NCI-H69 (cell line): Measurements from ENCODE around the gene THOP1.

Experiments used
- DNase-seq: peaks from one replicate; lab custom pipeline; 2025; lab: John Stamatoyannopoulos, UW

Gene THOP1

GRCh38 chr19:2785244-2785997, at the start of gene THOP1:
Gene THOP1, plus strand, starts transcription at chr19:2785503. Its CDS starts 160 bp downstream, at chr19:2785663.
- DNase-seq, result peak; percentile 100

- no peak for DNase-seq
Measured at GRCh38 chr19:2736550-2737190, 48.6 kb upstream of the THOP1 start.

GRCh38 chr19:2739602-2740313, 45.5 kb upstream of the THOP1 start, which contains the start of gene SLC39A3:
Gene SLC39A3, minus strand, starts transcription at chr19:2740017. Its CDS starts 2,760 bp downstream, at chr19:2737257.
- DNase-seq, result peak; percentile 98

- DNase-seq, result no peak
Measured at GRCh38 chr19:2740314-2740656, 45.0 kb upstream of the THOP1 start.

GRCh38 chr19:2743099-2743498, 42.2 kb upstream of the THOP1 start:
- DNase-seq, result no peak

GRCh38 chr19:2744113-2744512, 41.2 kb upstream of the THOP1 start:
- DNase-seq, result no peak

- DNase-seq, result no peak
Measured at GRCh38 chr19:2747349-2747748, 38.0 kb upstream of the THOP1 start.

GRCh38 chr19:2750808-2751437, 34.4 kb upstream of the THOP1 start:
- no peak for DNase-seq

- DNase-seq, result no peak
Measured at GRCh38 chr19:2751438-2751830, 33.9 kb upstream of the THOP1 start.

- DNase-seq, result no peak
Measured at GRCh38 chr19:2754659-2755447, 30.4 kb upstream of the THOP1 start.

- no peak for DNase-seq
Measured at GRCh38 chr19:2755448-2755705, 29.9 kb upstream of the THOP1 start.

- DNase-seq, result no peak
Measured at GRCh38 chr19:2755811-2756210, 29.5 kb upstream of the THOP1 start.

- no peak for DNase-seq
Measured at GRCh38 chr19:2756477-2756876, 28.8 kb upstream of the THOP1 start.

- no peak for DNase-seq
Measured at GRCh38 chr19:2756921-2757881, 28.1 kb upstream of the THOP1 start.

GRCh38 chr19:2758601-2759313, 26.5 kb upstream of the THOP1 start:
- no peak for DNase-seq

GRCh38 chr19:2759362-2759761, 25.9 kb upstream of the THOP1 start:
- no peak for DNase-seq

GRCh38 chr19:2759965-2760364, 25.3 kb upstream of the THOP1 start:
- DNase-seq, result no peak

- no peak for DNase-seq
Measured at GRCh38 chr19:2761309-2761677, 24.0 kb upstream of the THOP1 start.

GRCh38 chr19:2761876-2762782, 23.2 kb upstream of the THOP1 start:
- DNase-seq, result no peak
